Measurements from ENCODE around the gene MACF1.

The MACF1 gene

GRCh38 chr1:39317910-39318633 is 113.6 kb downstream of the MACF1 start:
- Histone ChIP-seq H3K4me1 (ENCODE audit: control insufficient read depth, insufficient read depth, low read length) (peaks cover 10% of the 10 kb centered on the region), H3K27ac (ENCODE audit: low read depth, low read length) (no peak overlapping the region), H3K4me3 (ENCODE audit: low read length) (no peak overlapping the region), H3K27me3 (ENCODE audit: control insufficient read depth, insufficient read depth, low read length) (no peaks in the 10 kb centered on the region), H3K9ac (ENCODE audit: low read length) (no peak overlapping the region), H3K36me3 (ENCODE audit: control insufficient read depth, insufficient read depth, low read length) (peaks cover 55% of the 10 kb centered on the region)

- peaks cover 58% of the 10 kb centered on the region for H3K36me3 ChIP-seq (ENCODE audit: control insufficient read depth, insufficient read depth, low read length)
- H3K4me3 ChIP-seq (ENCODE audit: low read length): no peak overlapping the region
- H3K27ac ChIP-seq (ENCODE audit: low read depth, low read length): peak overlapping the region; percentile 68
- H3K9ac ChIP-seq (ENCODE audit: low read length): no peak overlapping the region
- H3K4me1 ChIP-seq (ENCODE audit: control insufficient read depth, insufficient read depth, low read length): peaks cover 10% of the 10 kb centered on the region
- H3K27me3 ChIP-seq (ENCODE audit: control insufficient read depth, insufficient read depth, low read length): no peaks in the 10 kb centered on the region
Observed at GRCh38 chr1:39321979-39322378, 117.5 kb downstream of the MACF1 start.

DNA sequence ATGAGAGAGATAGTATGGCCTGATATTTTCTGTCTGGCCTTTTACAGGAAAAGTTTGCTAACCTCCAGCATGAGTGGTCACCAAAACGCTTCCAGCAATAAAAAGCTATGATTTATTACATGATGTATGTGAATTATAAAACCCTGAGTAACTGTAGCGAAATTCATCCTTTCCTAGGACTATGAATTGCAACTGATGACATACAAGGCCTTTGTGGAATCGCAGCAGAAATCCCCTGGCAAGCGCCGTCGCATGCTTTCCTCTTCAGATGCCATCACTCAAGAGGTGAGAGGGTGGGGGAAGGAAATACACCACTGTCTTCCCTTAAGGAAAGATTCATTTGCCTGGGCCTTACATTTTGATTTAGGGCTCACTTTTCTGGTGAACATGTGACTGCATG is 117.9 kb downstream of the MACF1 start:
- Histone ChIP-seq H3K27ac (ENCODE audit: low read depth, low read length) (peak overlapping the region; percentile 68), H3K27me3 (ENCODE audit: control insufficient read depth, insufficient read depth, low read length) (no peaks in the 10 kb centered on the region), H3K4me1 (ENCODE audit: control insufficient read depth, insufficient read depth, low read length) (peaks cover 10% of the 10 kb centered on the region), H3K4me3 (ENCODE audit: low read length) (no peak overlapping the region), H3K9ac (ENCODE audit: low read length) (no peak overlapping the region), H3K36me3 (ENCODE audit: control insufficient read depth, insufficient read depth, low read length) (peaks cover 57% of the 10 kb centered on the region)

- H3K4me3 ChIP-seq (ENCODE audit: low read length): no peak overlapping the region
- H3K4me1 ChIP-seq (ENCODE audit: control insufficient read depth, insufficient read depth, low read length): peaks cover 19% of the 10 kb centered on the region
- H3K36me3 ChIP-seq (ENCODE audit: control insufficient read depth, insufficient read depth, low read length): peaks cover 45% of the 10 kb centered on the region
- H3K27ac ChIP-seq (ENCODE audit: low read depth, low read length): no peak overlapping the region
- no peak overlapping the region for H3K9ac ChIP-seq (ENCODE audit: low read length)
- no peaks in the 10 kb centered on the region for H3K27me3 ChIP-seq (ENCODE audit: control insufficient read depth, insufficient read depth, low read length)
Observed at GRCh38 chr1:39324888-39325287, 120.4 kb downstream of the MACF1 start.

DNA sequence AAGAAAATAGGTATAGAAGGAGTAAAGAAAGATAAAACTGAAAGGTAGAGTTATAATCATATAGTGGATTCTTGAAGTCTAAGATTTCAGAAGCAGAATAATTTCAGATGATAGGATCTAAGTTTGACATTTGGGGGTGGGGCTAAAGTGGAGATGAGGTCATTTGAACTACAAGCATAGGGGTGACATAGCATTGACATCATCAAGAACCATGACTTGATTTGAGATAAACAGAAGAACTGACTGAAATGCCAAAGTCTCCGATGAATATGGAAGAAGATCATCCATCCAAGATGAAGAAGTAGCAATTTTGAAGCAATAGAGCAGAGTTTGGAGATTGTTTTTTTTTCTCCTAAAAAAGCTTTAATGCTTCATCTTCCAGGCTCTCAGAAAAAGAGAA is 122.3 kb downstream of the MACF1 start:
- Histone ChIP-seq H3K4me1 (ENCODE audit: control insufficient read depth, insufficient read depth, low read length) (peaks cover 19% of the 10 kb centered on the region), H3K9ac (ENCODE audit: low read length) (no peak overlapping the region), H3K4me3 (ENCODE audit: low read length) (no peak overlapping the region), H3K27ac (ENCODE audit: low read depth, low read length) (peak overlapping the region; percentile 3), H3K36me3 (ENCODE audit: control insufficient read depth, insufficient read depth, low read length) (peaks cover 40% of the 10 kb centered on the region), H3K27me3 (ENCODE audit: control insufficient read depth, insufficient read depth, low read length) (no peaks in the 10 kb centered on the region)

- Histone ChIP-seq H3K9ac (ENCODE audit: low read length) (no peak overlapping the region), H3K4me1 (ENCODE audit: control insufficient read depth, insufficient read depth, low read length) (peaks cover 9% of the 10 kb centered on the region), H3K27me3 (ENCODE audit: control insufficient read depth, insufficient read depth, low read length) (no peaks in the 10 kb centered on the region), H3K36me3 (ENCODE audit: control insufficient read depth, insufficient read depth, low read length) (peaks cover 40% of the 10 kb centered on the region), H3K4me3 (ENCODE audit: low read length) (no peak overlapping the region), H3K27ac (ENCODE audit: low read depth, low read length) (peak overlapping the region; percentile 87)
Observed at GRCh38 chr1:39328095-39328494, 123.6 kb downstream of the MACF1 start.

GRCh38 chr1:39328586-39329121 is 124.2 kb downstream of the MACF1 start:
- Histone ChIP-seq H3K27ac (ENCODE audit: low read depth, low read length) (peak overlapping the region; percentile 87), H3K27me3 (ENCODE audit: control insufficient read depth, insufficient read depth, low read length) (no peaks in the 10 kb centered on the region)

GRCh38 chr1:39331647-39332046 is 127.2 kb downstream of the MACF1 start:
- no peak overlapping the region for H3K9ac ChIP-seq (ENCODE audit: low read length)
- H3K4me3 ChIP-seq (ENCODE audit: low read length): no peak overlapping the region
- H3K36me3 ChIP-seq (ENCODE audit: control insufficient read depth, insufficient read depth, low read length): peaks cover 26% of the 10 kb centered on the region
- H3K27ac ChIP-seq (ENCODE audit: low read depth, low read length): no peak overlapping the region
- H3K4me1 ChIP-seq (ENCODE audit: control insufficient read depth, insufficient read depth, low read length): peaks cover 9% of the 10 kb centered on the region
- no peaks in the 10 kb centered on the region for H3K27me3 ChIP-seq (ENCODE audit: control insufficient read depth, insufficient read depth, low read length)

More at GRCh38 chr1:39328586-39329121, 124.2 kb downstream of the MACF1 start:
- H3K4me1 ChIP-seq (ENCODE audit: control insufficient read depth, insufficient read depth, low read length): peaks cover 9% of the 10 kb centered on the region
- no peak overlapping the region for H3K4me3 ChIP-seq (ENCODE audit: low read length)
- peaks cover 40% of the 10 kb centered on the region for H3K36me3 ChIP-seq (ENCODE audit: control insufficient read depth, insufficient read depth, low read length)
- H3K9ac ChIP-seq (ENCODE audit: low read length): no peak overlapping the region

GRCh38 chr1:39332291-39332690 is 127.8 kb downstream of the MACF1 start:
- Histone ChIP-seq H3K4me3 (ENCODE audit: low read length) (no peak overlapping the region), H3K27me3 (ENCODE audit: control insufficient read depth, insufficient read depth, low read length) (no peaks in the 10 kb centered on the region), H3K4me1 (ENCODE audit: control insufficient read depth, insufficient read depth, low read length) (peaks cover 9% of the 10 kb centered on the region), H3K9ac (ENCODE audit: low read length) (no peak overlapping the region), H3K27ac (ENCODE audit: low read depth, low read length) (no peak overlapping the region), H3K36me3 (ENCODE audit: control insufficient read depth, insufficient read depth, low read length) (peaks cover 20% of the 10 kb centered on the region)

GRCh38 chr1:39332828-39333227 is 128.3 kb downstream of the MACF1 start:
- Histone ChIP-seq H3K4me3 (ENCODE audit: low read length) (no peak overlapping the region), H3K4me1 (ENCODE audit: control insufficient read depth, insufficient read depth, low read length) (peaks cover 6% of the 10 kb centered on the region), H3K27me3 (ENCODE audit: control insufficient read depth, insufficient read depth, low read length) (no peaks in the 10 kb centered on the region), H3K36me3 (ENCODE audit: control insufficient read depth, insufficient read depth, low read length) (peaks cover 16% of the 10 kb centered on the region), H3K9ac (ENCODE audit: low read length) (no peak overlapping the region), H3K27ac (ENCODE audit: low read depth, low read length) (peak overlapping the region; percentile 6)

- Histone ChIP-seq H3K4me1 (ENCODE audit: control insufficient read depth, insufficient read depth, low read length) (peaks cover 3% of the 10 kb centered on the region), H3K9ac (ENCODE audit: low read length) (no peak overlapping the region), H3K36me3 (ENCODE audit: control insufficient read depth, insufficient read depth, low read length) (peaks cover 15% of the 10 kb centered on the region), H3K27ac (ENCODE audit: low read depth, low read length) (peak overlapping the region; percentile 6), H3K27me3 (ENCODE audit: control insufficient read depth, insufficient read depth, low read length) (no peaks in the 10 kb centered on the region), H3K4me3 (ENCODE audit: low read length) (no peak overlapping the region)
Observed at GRCh38 chr1:39333296-39333695, 128.8 kb downstream of the MACF1 start.

DNA sequence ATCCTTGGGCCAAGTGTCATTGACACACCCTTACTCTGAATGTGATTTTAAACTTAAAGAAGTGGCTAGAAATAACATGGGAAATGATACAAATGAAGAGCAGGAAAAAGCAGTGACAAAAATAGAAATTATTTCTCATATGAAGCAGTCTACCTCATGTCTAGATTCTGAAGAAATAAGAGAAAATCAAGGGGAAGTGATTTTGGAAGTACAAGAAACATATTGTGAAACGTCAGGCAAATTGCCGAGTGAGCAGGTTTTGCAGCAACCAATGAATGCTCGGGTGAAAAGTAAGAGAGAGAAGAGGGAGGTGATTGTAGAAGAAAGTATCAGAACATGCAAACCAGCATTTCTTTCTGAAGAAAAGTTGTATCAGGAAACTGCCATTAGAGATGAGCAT is 130.7 kb downstream of the MACF1 start:
- H3K9ac ChIP-seq (ENCODE audit: low read length): no peak overlapping the region
- H3K27me3 ChIP-seq (ENCODE audit: control insufficient read depth, insufficient read depth, low read length): no peaks in the 10 kb centered on the region
- H3K36me3 ChIP-seq (ENCODE audit: control insufficient read depth, insufficient read depth, low read length): peaks cover 17% of the 10 kb centered on the region
- no peak overlapping the region for H3K4me3 ChIP-seq (ENCODE audit: low read length)
- no peak overlapping the region for H3K27ac ChIP-seq (ENCODE audit: low read depth, low read length)
- no peaks in the 10 kb centered on the region for H3K4me1 ChIP-seq (ENCODE audit: control insufficient read depth, insufficient read depth, low read length)

DNA sequence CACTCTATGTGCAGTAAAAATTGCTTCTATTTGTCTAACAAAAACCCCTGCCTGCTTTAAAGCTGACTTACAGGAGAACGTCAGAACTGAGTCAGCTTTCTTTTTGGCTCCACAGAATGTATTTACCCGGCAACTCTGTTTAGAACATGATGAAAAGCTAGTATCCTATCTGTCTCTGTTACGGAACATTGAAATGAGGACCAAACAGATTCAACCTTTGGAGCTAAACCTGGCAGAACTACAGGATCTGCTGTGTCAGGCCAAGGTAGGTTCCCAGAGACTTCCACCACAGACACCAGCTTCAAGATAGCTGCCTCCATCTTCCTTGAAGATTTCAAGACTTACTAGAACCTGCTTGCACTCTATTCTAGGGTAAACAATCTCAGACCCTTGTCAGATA is 132.6 kb downstream of the MACF1 start:
- H3K36me3 ChIP-seq (ENCODE audit: control insufficient read depth, insufficient read depth, low read length): peaks cover 14% of the 10 kb centered on the region

More for the DNA sequence above, 132.6 kb downstream of the MACF1 start:
- no peaks in the 10 kb centered on the region for H3K27me3 ChIP-seq (ENCODE audit: control insufficient read depth, insufficient read depth, low read length)
- H3K27ac ChIP-seq (ENCODE audit: low read depth, low read length): no peak overlapping the region
- no peaks in the 10 kb centered on the region for H3K4me1 ChIP-seq (ENCODE audit: control insufficient read depth, insufficient read depth, low read length)
- H3K4me3 ChIP-seq (ENCODE audit: low read length): no peak overlapping the region
- H3K9ac ChIP-seq (ENCODE audit: low read length): no peak overlapping the region

All from rectal smooth muscle tissue (tissue), 1 donor.